GM19193 (cell line): ENCODE results near the gene HUNK.

Experiments used
- POLR2A ChIP-seq: IDR thresholded peaks from 4 replicates; pipeline ENCODE4 v1.6.1; 2011; ENCODE audit not compliant: insufficient read depth, insufficient read length; ENCODE audit errors: extremely low read depth

Gene HUNK

GRCh38 chr21:31880816-31881215, 8.0 kb downstream of the HUNK start:
- TF ChIP-seq POLR2A = no peak

GRCh38 chr21:31882711-31883110, 9.9 kb downstream of the HUNK start:
- no peak for TF ChIP-seq POLR2A

GRCh38 chr21:31885146-31885545, 12.3 kb downstream of the HUNK start:
- no peak for TF ChIP-seq POLR2A

- no peak for TF ChIP-seq POLR2A
Observed at GRCh38 chr21:31886915-31887314, 14.1 kb downstream of the HUNK start.

- no peak for TF ChIP-seq POLR2A
Observed at GRCh38 chr21:31887391-31887841, 14.6 kb downstream of the HUNK start.

- no peak for TF ChIP-seq POLR2A
Observed at GRCh38 chr21:31888936-31889371, 16.1 kb downstream of the HUNK start.

GRCh38 chr21:31889460-31889859, 16.6 kb downstream of the HUNK start:
- TF ChIP-seq POLR2A = no peak

GRCh38 chr21:31892686-31893085, 19.9 kb downstream of the HUNK start:
- TF ChIP-seq POLR2A = no peak

GRCh38 chr21:31893851-31894415, 21.1 kb downstream of the HUNK start:
- no peak for TF ChIP-seq POLR2A

GRCh38 chr21:31894457-31894856, 21.6 kb downstream of the HUNK start:
- no peak for TF ChIP-seq POLR2A

GRCh38 chr21:31895077-31895835, 22.4 kb downstream of the HUNK start:
- no peak for TF ChIP-seq POLR2A

GRCh38 chr21:31896019-31896418, 23.2 kb downstream of the HUNK start:
- no peak for TF ChIP-seq POLR2A

GRCh38 chr21:31897311-31897710, 24.5 kb downstream of the HUNK start:
- TF ChIP-seq POLR2A = no peak

GRCh38 chr21:31898933-31899630, 26.3 kb downstream of the HUNK start:
- no peak for TF ChIP-seq POLR2A

- TF ChIP-seq POLR2A = no peak
Observed at GRCh38 chr21:31900121-31900895, 27.5 kb downstream of the HUNK start.
